Panc1 (cell line): ENCODE data around the gene ZNF79. TPM values are rescaled to one million over a fixed set of nuclear protein-coding genes. Genes with fewer than 3 reads are reported as not detected.

ENCODE experiments used
- ATAC-seq: fragments of 200-7000 bp; cut with Tn5 transposase; 2 replicates; pipeline ENCODE4 v1.9.1; 2020; ENCODE audit warnings: mild to moderate bottlenecking, moderate library complexity
- BruUV-seq: library from RNA; stranded (reverse); fragments of 400-500 nt; replicated peaks from 2 replicates; lab custom pipeline; 2021; lab: Mats Ljungman, UMichigan
- CTCF ChIA-PET: fragments of 300-600 bp; sonication (Branson Sonifier 250); formaldehyde crosslinking; loops from one replicate; lab custom pipeline; 2022; ENCODE audit warnings: antibody characterized with exemption; lab: Charles Lee
- POLR2A ChIA-PET: fragments of 300-600 bp; sonication (Branson Sonifier 250); formaldehyde crosslinking; loops from one replicate; lab custom pipeline; 2022; ENCODE audit warnings: antibody characterized with exemption; lab: Charles Lee
- DNase-seq: peaks from one replicate; pipeline ENCODE4 v3.0.0-alpha.2; 2010; ENCODE audit warnings: low read depth, low spot score
- H3K27ac ChIP-seq: 2 replicates; pipeline ENCODE4 v1.5.1; 2011; ENCODE audit warnings: mild to moderate bottlenecking, low read length, inconsistent platforms
- H3K27me3 ChIP-seq: fragments of 200-500 bp; sonication (Bioruptor generic); 2 replicates; pipeline ENCODE4 v1.6.0; 2014; ENCODE audit warnings: low read length, inconsistent platforms; ENCODE audit not compliant: control insufficient read depth, insufficient read depth
- H3K36me3 ChIP-seq: fragments of 200-500 bp; sonication (Bioruptor generic); 2 replicates; pipeline ENCODE4 v1.5.1; 2014; ENCODE audit warnings: inconsistent platforms, mild to moderate bottlenecking, low read length, moderate library complexity; ENCODE audit not compliant: control insufficient read depth, insufficient read depth
- H3K4me1 ChIP-seq: 2 replicates; pipeline ENCODE4 v1.5.1; 2011; ENCODE audit warnings: inconsistent platforms, mild to moderate bottlenecking, low read length, moderate library complexity; ENCODE audit not compliant: control insufficient read depth, insufficient read depth
- H3K4me3 ChIP-seq, 2 experiments: 2 replicates each; pipeline ENCODE4 v1.5.1; 2011 to 2012; ENCODE audit warnings: low read depth in 2 of 2, low read length in 2 of 2, mild to moderate bottlenecking in 2 of 2, inconsistent platforms in 1 of 2, moderate library complexity in 1 of 2
- H3K9me3 ChIP-seq: fragments of 200-500 bp; sonication (Bioruptor generic); 2 replicates; pipeline ENCODE4 v1.5.1; 2014; ENCODE audit warnings: low read depth, mild to moderate bottlenecking, inconsistent platforms, low read length, moderate library complexity; ENCODE audit not compliant: control insufficient read depth, insufficient read depth
- POLR2AphosphoS5 ChIP-seq: IDR thresholded peaks from 2 replicates; pipeline ENCODE4 v1.6.1; 2012; ENCODE audit warnings: mild to moderate bottlenecking, low read depth, low read length, moderate library complexity
- REST ChIP-seq, 2 experiments: IDR thresholded peaks; 2 replicates each; pipeline ENCODE4 v1.6.1; 2011 to 2012; ENCODE audit warnings: low read depth in 2 of 2, control low read depth in 1 of 2, low read length in 1 of 2, mild to moderate bottlenecking in 1 of 2, moderate library complexity in 1 of 2; ENCODE audit not compliant: insufficient read depth in 1 of 2
- SIN3A ChIP-seq: IDR thresholded peaks from 2 replicates; pipeline ENCODE4 v1.6.1; 2012; ENCODE audit warnings: low read depth, mild to moderate bottlenecking, low read length, moderate library complexity, borderline replicate concordance; ENCODE audit not compliant: insufficient read depth
- TCF7L2 ChIP-seq: IDR thresholded peaks from 2 replicates; pipeline ENCODE4 v1.6.1; 2011; ENCODE audit warnings: mild to moderate bottlenecking, low read depth, low read length, inconsistent platforms
- in situ Hi-C: cut with HindIII; loops from 2 replicates; pipeline ENCODE4 v1.10.0; 2016; ENCODE audit warnings: low sequenced_read_pairs, low pct_unique_long_range_greater_than_20kb
- intact Hi-C: fragments of 100-400 bp; cut with micrococcal nuclease; formaldehyde crosslinking; loops from one replicate; pipeline ENCODE4 v1.10.0; 2022; ENCODE audit not compliant: unreplicated experiment
- total RNA-seq: library from RNA; stranded (reverse); gene quantifications from one replicate; pipeline ENCODE4 v1.2.1, GENCODE V29; 2021; ENCODE audit not compliant: unreplicated experiment
- TF ChIP-seq, protein P1 (sequence below): fragments of 450-650 bp; IDR thresholded peaks from 2 replicates; pipeline ENCODE4 v1.5.1; 2017; ENCODE audit warnings: mild to moderate bottlenecking

The ZNF79 gene
- total RNA-seq, 1 experiment from 2014 or later: 5.4 TPM

DNA sequence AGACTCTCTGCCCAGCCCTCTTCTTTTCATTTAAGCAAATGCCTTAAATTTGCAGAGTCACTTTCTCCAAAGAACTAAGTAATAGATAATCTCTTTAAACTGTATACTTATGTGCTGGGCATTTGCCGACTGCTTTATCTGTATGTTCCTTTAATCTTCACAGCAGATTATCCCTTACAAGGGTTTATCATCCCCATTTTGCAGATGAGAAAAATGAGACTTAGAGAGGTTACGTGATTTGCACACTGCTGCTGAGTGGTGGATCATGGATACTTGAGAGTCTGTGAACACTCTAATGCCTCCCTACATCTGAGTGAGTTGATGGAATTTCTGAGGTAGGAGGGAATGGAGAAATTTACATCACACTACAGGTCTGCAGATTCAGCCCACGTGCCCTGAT is 4.2 kb downstream of the ZNF79 start:
- ChIA-PET POLR2A (no interaction called here), CTCF (no interaction called here)
- Histone ChIP-seq H3K36me3 (no peaks in the 10 kb centered on the region; the same call in 1 of the 2 replicates), H3K9me3 (no peaks in the 10 kb centered on the region), H3K4me3 (no peak overlapping the region), H3K27me3 (no peaks in the 10 kb centered on the region), H3K27ac (no peak overlapping the region), H3K4me1 (peaks cover 3% of the 10 kb centered on the region; the same call in 1 of the 2 replicates)
- BruUV-seq: no TSS peak
- DNase-seq (no peak), ATAC-seq (no peak)
- in situ Hi-C loops: no loop called here
- no peak for TF ChIP-seq POLR2AphosphoS5
- TF ChIP-seq REST (IDR thresholded peaks at IDR 0.05; ENCODE audit: insufficient read depth in 1 of 2, low read depth in 2 of 2, low read length in 1 of 2): no peak
- TF ChIP-seq TCF7L2: no peak
- TF ChIP-seq SIN3A: no peak
- TF ChIP-seq, protein P1, sequence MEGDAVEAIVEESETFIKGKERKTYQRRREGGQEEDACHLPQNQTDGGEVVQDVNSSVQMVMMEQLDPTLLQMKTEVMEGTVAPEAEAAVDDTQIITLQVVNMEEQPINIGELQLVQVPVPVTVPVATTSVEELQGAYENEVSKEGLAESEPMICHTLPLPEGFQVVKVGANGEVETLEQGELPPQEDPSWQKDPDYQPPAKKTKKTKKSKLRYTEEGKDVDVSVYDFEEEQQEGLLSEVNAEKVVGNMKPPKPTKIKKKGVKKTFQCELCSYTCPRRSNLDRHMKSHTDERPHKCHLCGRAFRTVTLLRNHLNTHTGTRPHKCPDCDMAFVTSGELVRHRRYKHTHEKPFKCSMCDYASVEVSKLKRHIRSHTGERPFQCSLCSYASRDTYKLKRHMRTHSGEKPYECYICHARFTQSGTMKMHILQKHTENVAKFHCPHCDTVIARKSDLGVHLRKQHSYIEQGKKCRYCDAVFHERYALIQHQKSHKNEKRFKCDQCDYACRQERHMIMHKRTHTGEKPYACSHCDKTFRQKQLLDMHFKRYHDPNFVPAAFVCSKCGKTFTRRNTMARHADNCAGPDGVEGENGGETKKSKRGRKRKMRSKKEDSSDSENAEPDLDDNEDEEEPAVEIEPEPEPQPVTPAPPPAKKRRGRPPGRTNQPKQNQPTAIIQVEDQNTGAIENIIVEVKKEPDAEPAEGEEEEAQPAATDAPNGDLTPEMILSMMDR: no peak
- intact Hi-C loops: no loop called here

DNA sequence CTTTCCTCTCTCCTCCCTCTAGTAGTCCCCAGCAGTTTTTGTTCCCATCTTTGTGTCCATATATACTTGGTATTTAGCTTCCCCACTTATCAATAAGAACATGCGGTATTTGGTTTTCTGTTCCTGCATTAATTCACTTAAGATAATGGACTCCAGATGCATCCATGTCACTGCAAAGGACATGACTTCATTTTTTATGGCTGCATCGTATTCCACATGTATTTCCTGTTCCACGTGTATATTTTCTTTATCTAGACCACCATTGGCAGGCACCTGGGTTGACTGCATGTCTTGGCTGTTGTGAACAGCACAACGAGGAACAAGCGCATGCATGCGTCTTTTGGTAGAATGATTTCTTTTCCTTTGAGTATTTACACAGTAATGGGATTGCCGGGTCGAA is 6.2 kb downstream of the ZNF79 start:
- CTCF ChIA-PET: no interaction called here

More for the DNA sequence above, 6.2 kb downstream of the ZNF79 start:
- Histone ChIP-seq H3K4me3 (no peak overlapping the region), H3K27ac (no peak overlapping the region), H3K27me3 (no peaks in the 10 kb centered on the region), H3K4me1 (peaks cover 3% of the 10 kb centered on the region; the same call in 1 of the 2 replicates), H3K9me3 (no peaks in the 10 kb centered on the region), H3K36me3 (no peaks in the 10 kb centered on the region; the same call in 1 of the 2 replicates)
- POLR2A ChIA-PET: no interaction called here
- intact Hi-C loops: no loop called here
- ATAC-seq: no peak
- DNase-seq: no peak
- TF ChIP-seq SIN3A (no peak), REST (IDR thresholded peaks at IDR 0.05; ENCODE audit: insufficient read depth in 1 of 2, low read depth in 2 of 2, low read length in 1 of 2) (no peak), POLR2AphosphoS5 (no peak)
- TF ChIP-seq, protein P1: no peak
- BruUV-seq: no TSS peak
- in situ Hi-C loops: no loop called here
